Right renal cortex interstitium (tissue), 3 donors: ENCODE results near the gene CCDC24. TPM values are rescaled to one million over a fixed set of nuclear protein-coding genes. Genes with fewer than 3 reads are reported as not detected.

ENCODE experiments used
- DNase-seq, 3 donors: peaks; one replicate each; pipeline ENCODE4 v3.0.0-alpha.2; 2013; ENCODE audit warnings: low read depth in 3 of 3, low spot score in 2 of 3
- polyA plus RNA-seq, 3 donors: library from polyadenylated mRNA; unstranded; fragments of 120-200 nt; gene quantifications; one replicate each; pipeline ENCODE4 v1.2.1, GENCODE V29; 2013; ENCODE audit not compliant: insufficient read length in 3 of 3

The CCDC24 gene
- polyA plus RNA-seq, 3 donors = 14.4 to 15.8 (median 14.6) TPM

GRCh38 chr1:43995984-43996732 is 4.8 kb downstream of the CCDC24 start:
- DNase-seq = no peak

GRCh38 chr1:43996733-43997115 is 5.3 kb downstream of the CCDC24 start:
- DNase-seq = no peak

- DNase-seq = no peak
Measured at GRCh38 chr1:43997295-43997999, 6.0 kb downstream of the CCDC24 start.

- no peak for DNase-seq
Measured at GRCh38 chr1:43998000-43998378, 6.6 kb downstream of the CCDC24 start.

- no peak for DNase-seq
Measured at GRCh38 chr1:43999455-43999854, 8.1 kb downstream of the CCDC24 start.

GRCh38 chr1:44000122-44000665 is 8.8 kb downstream of the CCDC24 start:
- no peak for DNase-seq

- DNase-seq = no peak
Measured at GRCh38 chr1:44002165-44002564, 10.8 kb downstream of the CCDC24 start.

- no peak for DNase-seq
Measured at GRCh38 chr1:44002606-44003157, 11.3 kb downstream of the CCDC24 start.

GRCh38 chr1:44008259-44008658 is 16.9 kb downstream of the CCDC24 start:
- DNase-seq = no peak

- DNase-seq = no peak
Measured at GRCh38 chr1:44010935-44011471, 19.6 kb downstream of the CCDC24 start.

GRCh38 chr1:44012404-44012803 is 21.0 kb downstream of the CCDC24 start:
- no peak for DNase-seq

GRCh38 chr1:44012941-44013609 is 21.7 kb downstream of the CCDC24 start:
- no peak for DNase-seq

GRCh38 chr1:44013949-44014348 is 22.6 kb downstream of the CCDC24 start:
- no peak for DNase-seq

GRCh38 chr1:44014365-44015104 is 23.1 kb downstream of the CCDC24 start:
- no peak for DNase-seq

GRCh38 chr1:44015206-44015605 is 23.8 kb downstream of the CCDC24 start:
- DNase-seq = no peak

GRCh38 chr1:44016041-44016889 is 24.9 kb downstream of the CCDC24 start:
- no peak for DNase-seq

GRCh38 chr1:44016890-44017400 is 25.5 kb downstream of the CCDC24 start:
- DNase-seq = no peak

- DNase-seq = no peak
Measured at GRCh38 chr1:44019466-44019948, 28.1 kb downstream of the CCDC24 start.

GRCh38 chr1:44020464-44020863 is 29.1 kb downstream of the CCDC24 start:
- DNase-seq = no peak
